Measurements from ENCODE around the gene MIB1. TPM values are rescaled to one million over a fixed set of nuclear protein-coding genes. Genes with fewer than 3 reads are reported as not detected.
A peak's percentile ranks its signal among the peaks of the same experiment; 100 is the strongest.

MIB1 gene
- total RNA-seq, 1 donor from 2014 or later, result 21.6 TPM

DNA sequence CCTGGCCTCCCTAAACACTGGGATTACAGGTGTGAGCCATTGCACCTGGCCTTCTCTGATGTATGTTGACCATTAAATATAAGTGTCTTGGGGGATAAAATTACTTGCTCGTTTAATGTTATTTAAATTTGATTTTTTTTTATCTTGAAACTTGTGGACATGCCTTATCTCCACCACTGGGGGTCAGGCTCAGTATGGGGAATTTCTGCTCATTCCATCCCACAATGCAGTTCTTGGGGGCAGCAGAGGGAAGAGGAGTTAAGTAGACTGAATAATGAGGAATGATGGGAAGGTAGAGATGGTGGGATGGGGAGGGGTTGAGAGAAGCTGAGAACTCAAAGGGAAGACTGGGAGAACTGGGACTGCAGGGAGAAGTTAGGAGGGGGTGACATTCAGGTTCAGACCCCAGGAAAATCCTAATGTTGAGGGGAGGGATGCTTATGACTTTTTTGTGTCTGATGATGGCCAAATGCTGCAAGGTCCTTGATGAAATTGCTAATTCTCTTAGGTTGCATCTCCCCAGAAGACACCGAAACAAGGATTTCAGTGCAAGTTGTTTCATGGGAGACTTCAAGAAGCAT lies 174.2 kb downstream of the MIB1 start:
- TF ChIP-seq POLR2A (IDR thresholded peaks at IDR 0.05), result no peak
- TF ChIP-seq, protein P1, sequence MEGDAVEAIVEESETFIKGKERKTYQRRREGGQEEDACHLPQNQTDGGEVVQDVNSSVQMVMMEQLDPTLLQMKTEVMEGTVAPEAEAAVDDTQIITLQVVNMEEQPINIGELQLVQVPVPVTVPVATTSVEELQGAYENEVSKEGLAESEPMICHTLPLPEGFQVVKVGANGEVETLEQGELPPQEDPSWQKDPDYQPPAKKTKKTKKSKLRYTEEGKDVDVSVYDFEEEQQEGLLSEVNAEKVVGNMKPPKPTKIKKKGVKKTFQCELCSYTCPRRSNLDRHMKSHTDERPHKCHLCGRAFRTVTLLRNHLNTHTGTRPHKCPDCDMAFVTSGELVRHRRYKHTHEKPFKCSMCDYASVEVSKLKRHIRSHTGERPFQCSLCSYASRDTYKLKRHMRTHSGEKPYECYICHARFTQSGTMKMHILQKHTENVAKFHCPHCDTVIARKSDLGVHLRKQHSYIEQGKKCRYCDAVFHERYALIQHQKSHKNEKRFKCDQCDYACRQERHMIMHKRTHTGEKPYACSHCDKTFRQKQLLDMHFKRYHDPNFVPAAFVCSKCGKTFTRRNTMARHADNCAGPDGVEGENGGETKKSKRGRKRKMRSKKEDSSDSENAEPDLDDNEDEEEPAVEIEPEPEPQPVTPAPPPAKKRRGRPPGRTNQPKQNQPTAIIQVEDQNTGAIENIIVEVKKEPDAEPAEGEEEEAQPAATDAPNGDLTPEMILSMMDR (IDR thresholded peaks at IDR 0.05), result no peak
- TF ChIP-seq POLR2AphosphoS5 (IDR thresholded peaks at IDR 0.05; ENCODE audit: insufficient read depth in 1 of 2, low read depth in 1 of 2), result no peak
- peak in 1 of 2 donors; percentile 7 for DNase-seq (ENCODE audit: extremely low spot score in 2 of 2)
- Histone ChIP-seq H3K4me1 (no peaks in the 10 kb centered on the region), H3K27me3 (no peaks in the 10 kb centered on the region), H3K9me3 (peaks cover 6% of the 10 kb centered on the region), H3K36me3 (no peaks in the 10 kb centered on the region), H3K4me3 (no peak overlapping the region), H3K27ac (no peak overlapping the region)
- intact Hi-C loops (cut with DNase I), result no loop called here

DNA sequence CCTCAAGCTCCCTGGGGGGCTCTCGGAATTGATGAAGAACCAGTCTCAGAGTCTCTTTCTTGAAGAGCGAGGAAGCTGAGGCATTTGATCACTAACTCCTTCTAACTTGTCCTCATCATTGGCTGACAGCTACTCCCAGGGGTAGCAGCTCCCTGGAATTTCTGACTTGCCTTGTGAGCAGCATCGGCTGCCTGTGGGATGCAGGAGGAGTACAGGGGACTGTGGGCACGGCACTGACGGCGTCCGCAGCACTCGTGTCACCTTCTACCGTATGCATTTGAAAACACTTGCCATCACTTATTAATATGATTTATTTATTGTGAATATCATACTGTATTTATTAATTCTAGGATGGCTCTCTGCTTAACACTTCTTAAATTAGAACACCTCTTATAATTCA lies 175.0 kb downstream of the MIB1 start:
- H3K4me1 ChIP-seq, result no peaks in the 10 kb centered on the region
- peak in 1 of 2 donors; percentile 77 for DNase-seq (ENCODE audit: extremely low spot score in 2 of 2)

GRCh38 chr18:21916594-21916993 lies 176.0 kb downstream of the MIB1 start:
- DNase-seq (ENCODE audit: extremely low spot score in 2 of 2), result no peak
- Histone ChIP-seq H3K4me1 (no peaks in the 10 kb centered on the region), H3K36me3 (no peaks in the 10 kb centered on the region), H3K9me3 (peaks cover 6% of the 10 kb centered on the region), H3K27me3 (no peaks in the 10 kb centered on the region), H3K4me3 (no peak overlapping the region), H3K27ac (no peak overlapping the region)
- intact Hi-C loops (cut with DNase I), result no loop called here
- no peak for TF ChIP-seq POLR2AphosphoS5 (IDR thresholded peaks at IDR 0.05; ENCODE audit: insufficient read depth in 1 of 2, low read depth in 1 of 2)
- no peak for TF ChIP-seq POLR2A (IDR thresholded peaks at IDR 0.05)
- TF ChIP-seq, protein P1 (IDR thresholded peaks at IDR 0.05), result no peak

More for the DNA sequence above, 175.0 kb downstream of the MIB1 start:
- Histone ChIP-seq H3K9me3 (peaks cover 6% of the 10 kb centered on the region), H3K36me3 (no peaks in the 10 kb centered on the region), H3K4me3 (no peak overlapping the region), H3K27ac (no peak overlapping the region), H3K27me3 (no peaks in the 10 kb centered on the region)
- intact Hi-C loops (cut with DNase I), result no loop called here
- TF ChIP-seq POLR2AphosphoS5 (IDR thresholded peaks at IDR 0.05; ENCODE audit: insufficient read depth in 1 of 2, low read depth in 1 of 2) (no peak), POLR2A (IDR thresholded peaks at IDR 0.05) (no peak)
- TF ChIP-seq, protein P1 (IDR thresholded peaks at IDR 0.05), result no peak

DNA sequence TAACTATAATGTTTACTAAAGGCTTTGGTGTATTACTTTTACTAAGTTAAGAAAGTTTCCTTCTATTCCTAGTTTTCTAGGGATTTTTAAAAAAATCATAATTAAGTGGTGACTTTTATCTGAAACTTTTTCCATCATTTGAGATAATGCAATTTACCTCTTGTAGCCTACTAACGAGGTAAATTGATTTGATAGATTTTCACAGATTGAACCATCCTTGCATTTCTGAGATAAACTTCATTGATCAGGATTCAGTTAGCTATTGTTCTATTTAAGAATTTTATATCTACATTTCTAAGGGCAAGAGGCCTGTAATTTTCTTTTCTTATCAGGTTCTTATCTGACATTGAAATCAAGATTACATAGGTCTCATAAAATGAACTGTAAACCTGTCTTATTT lies 178.1 kb downstream of the MIB1 start:
- Histone ChIP-seq H3K4me1 (no peaks in the 10 kb centered on the region), H3K27ac (no peak overlapping the region), H3K27me3 (no peaks in the 10 kb centered on the region), H3K36me3 (no peaks in the 10 kb centered on the region), H3K4me3 (no peak overlapping the region), H3K9me3 (peaks cover 6% of the 10 kb centered on the region)
- TF ChIP-seq, protein P1 (IDR thresholded peaks at IDR 0.05), result no peak
- TF ChIP-seq POLR2AphosphoS5 (IDR thresholded peaks at IDR 0.05; ENCODE audit: insufficient read depth in 1 of 2, low read depth in 1 of 2), result no peak
- no peak for TF ChIP-seq POLR2A (IDR thresholded peaks at IDR 0.05)
- DNase-seq (ENCODE audit: extremely low spot score in 2 of 2), result no peak
- intact Hi-C loops (cut with DNase I), result no loop called here

MicroRNAs encoded within 50 kb of the gene (microRNA counts, 767-probe panel; counts per million panel counts)
- microRNA hsa-miR-1, result 1,958 to 4,406 counts per million in 2 donors
- 238 to 2,502 counts per million in 2 donors for microRNA hsa-miR-133a

Small RNA genes within 50 kb of the gene (small RNA-seq; reads per million reads assigned to genes)
- not detected for gene AC103987.3
- gene RF00019, result not detected
- not detected for gene RF00045
- gene RF01241, result not detected
- not detected for gene RN7SL233P
- gene RNU6-1038P, result not detected

Other genes starting within 250 kb of the MIB1 start
- 16.0 TPM for gene ESCO1, start 140.1 kb upstream of the MIB1 start, total RNA-seq
- gene SNRPD1, start 128.5 kb upstream of the MIB1 start, total RNA-seq, result 4.4 TPM
- gene ABHD3, start 36.0 kb upstream of the MIB1 start, total RNA-seq, result 21.1 TPM

Measured in vagina (tissue), 2 donors.